Measurements from ENCODE around the gene ALDH3B1.

GRCh38 chr11:68012044-68012842 is 2.1 kb downstream of the ALDH3B1 start:
- TF ChIP-seq FOXK2 (IDR thresholded peaks at IDR 0.05), result no peak
- no peak for TF ChIP-seq FOXA1 (IDR thresholded peaks at IDR 0.05)
- TF ChIP-seq ELF4 (IDR thresholded peaks at IDR 0.05), result no peak
- no peak for TF ChIP-seq SP1 (IDR thresholded peaks at IDR 0.05)
- TF ChIP-seq TARDBP (IDR thresholded peaks at IDR 0.05), result no peak

All from HEK293T (cell line).